Peyer's patch (tissue), 4 donors: ENCODE measurements around the gene SARM1.

Experiments
- POLR2A ChIP-seq, 2 donors: fragments of 450-650 bp; IDR thresholded peaks; one replicate each; pipeline ENCODE4 v1.5.1; 2017; ENCODE audit warnings: antibody characterized with exemption in 2 of 2, mild to moderate bottlenecking in 2 of 2, moderate library complexity in 2 of 2
- TF ChIP-seq, protein P1 (sequence below), 6 experiments: fragments of 450-650 bp in 4 of 6; fragments of 200-600 bp in 2 of 6; sonication (generic) in 1 of 6; IDR thresholded peaks; one replicate each; pipeline ENCODE4 v1.5.1; 2017 to 2019; ENCODE audit warnings: antibody characterized with exemption in 6 of 6, mild to moderate bottlenecking in 3 of 6, moderate library complexity in 1 of 6

DNA sequence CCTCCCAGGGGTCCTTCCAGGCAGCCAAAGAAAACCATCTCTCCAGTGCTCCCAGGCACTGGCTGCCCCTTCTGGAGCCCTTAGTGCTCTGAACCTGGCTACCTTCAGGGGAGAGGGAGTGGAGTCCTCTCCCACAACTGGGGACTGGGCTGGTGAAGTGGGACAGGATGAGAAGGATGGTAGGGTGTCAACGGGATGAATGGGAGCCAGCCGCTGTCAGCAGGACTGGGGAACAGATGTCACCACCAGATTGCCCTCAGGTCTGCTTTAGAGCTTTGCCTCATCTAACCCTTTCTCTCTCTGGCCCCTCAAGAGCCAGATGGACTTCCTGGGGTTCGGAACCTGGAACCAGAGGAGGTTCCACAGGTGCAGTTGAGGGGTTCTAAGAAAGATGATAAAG, 6.0 kb upstream of the SARM1 start:
- TF ChIP-seq, protein P1, sequence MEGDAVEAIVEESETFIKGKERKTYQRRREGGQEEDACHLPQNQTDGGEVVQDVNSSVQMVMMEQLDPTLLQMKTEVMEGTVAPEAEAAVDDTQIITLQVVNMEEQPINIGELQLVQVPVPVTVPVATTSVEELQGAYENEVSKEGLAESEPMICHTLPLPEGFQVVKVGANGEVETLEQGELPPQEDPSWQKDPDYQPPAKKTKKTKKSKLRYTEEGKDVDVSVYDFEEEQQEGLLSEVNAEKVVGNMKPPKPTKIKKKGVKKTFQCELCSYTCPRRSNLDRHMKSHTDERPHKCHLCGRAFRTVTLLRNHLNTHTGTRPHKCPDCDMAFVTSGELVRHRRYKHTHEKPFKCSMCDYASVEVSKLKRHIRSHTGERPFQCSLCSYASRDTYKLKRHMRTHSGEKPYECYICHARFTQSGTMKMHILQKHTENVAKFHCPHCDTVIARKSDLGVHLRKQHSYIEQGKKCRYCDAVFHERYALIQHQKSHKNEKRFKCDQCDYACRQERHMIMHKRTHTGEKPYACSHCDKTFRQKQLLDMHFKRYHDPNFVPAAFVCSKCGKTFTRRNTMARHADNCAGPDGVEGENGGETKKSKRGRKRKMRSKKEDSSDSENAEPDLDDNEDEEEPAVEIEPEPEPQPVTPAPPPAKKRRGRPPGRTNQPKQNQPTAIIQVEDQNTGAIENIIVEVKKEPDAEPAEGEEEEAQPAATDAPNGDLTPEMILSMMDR (IDR thresholded peaks at IDR 0.05), result no peak
- no peak for TF ChIP-seq POLR2A (IDR thresholded peaks at IDR 0.05)
